A204.1 (cell line): ENCODE data around the gene HSPA1A.

Experiments used
- FAIRE-seq: peaks from 2 replicates; lab custom pipeline; 2012; peaks lifted over from hg19 to GRCh38; lab: Jason Lieb, UNC

HSPA1A gene

DNA sequence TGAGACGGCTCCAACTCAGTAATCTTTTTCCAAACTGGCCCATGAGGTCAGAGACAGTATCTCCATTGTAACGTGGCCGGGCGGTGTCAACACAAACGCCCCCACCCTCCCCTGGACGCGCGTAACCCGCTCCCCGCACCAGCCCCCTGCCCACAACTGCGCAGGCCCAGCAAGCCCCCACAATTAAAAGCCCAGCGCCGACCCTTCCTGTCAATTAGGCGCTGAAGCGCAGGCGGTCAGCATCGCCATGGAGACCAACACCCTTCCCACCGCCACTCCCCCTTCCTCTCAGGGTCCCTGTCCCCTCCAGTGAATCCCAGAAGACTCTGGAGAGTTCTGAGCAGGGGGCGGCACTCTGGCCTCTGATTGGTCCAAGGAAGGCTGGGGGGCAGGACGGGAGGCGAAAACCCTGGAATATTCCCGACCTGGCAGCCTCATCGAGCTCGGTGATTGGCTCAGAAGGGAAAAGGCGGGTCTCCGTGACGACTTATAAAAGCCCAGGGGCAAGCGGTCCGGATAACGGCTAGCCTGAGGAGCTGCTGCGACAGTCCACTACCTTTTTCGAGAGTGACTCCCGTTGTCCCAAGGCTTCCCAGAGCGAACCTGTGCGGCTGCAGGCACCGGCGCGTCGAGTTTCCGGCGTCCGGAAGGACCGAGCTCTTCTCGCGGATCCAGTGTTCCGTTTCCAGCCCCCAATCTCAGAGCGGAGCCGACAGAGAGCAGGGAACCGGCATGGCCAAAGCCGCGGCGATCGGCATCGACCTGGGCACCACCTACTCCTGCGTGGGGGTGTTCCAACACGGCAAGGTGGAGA, at the start of gene HSPA1A, which contains the start of gene HSPA1L:
Gene HSPA1A (plus strand): TSS at position 519 of the 814 bp plus-strand sequence. CDS start 214 bp downstream, at position 733.
Gene HSPA1L (minus strand): TSS at position 259 of the 814 bp plus-strand sequence. CDS start 3,311 bp downstream, outside the sequence.
- peak; percentile 95 for FAIRE-seq

DNA sequence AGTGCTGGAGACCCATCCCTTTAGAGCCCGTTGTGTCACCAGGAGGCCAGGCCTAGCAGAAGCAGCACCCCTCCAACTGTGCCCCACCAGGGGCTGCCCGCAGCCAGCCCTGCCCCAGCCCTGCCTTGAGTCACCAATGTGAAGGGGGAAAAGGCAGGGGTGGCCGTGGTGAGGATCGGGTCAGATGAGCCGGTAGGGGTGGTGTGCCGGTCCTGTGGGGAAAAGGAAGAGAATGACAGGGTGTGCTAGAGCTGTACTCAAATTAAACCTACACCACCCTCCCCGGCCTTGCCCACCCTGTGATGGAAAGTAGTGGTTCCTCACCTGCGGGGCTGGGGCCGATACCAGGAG, 49.8 kb upstream of the HSPA1A start:
- no peak for FAIRE-seq

DNA sequence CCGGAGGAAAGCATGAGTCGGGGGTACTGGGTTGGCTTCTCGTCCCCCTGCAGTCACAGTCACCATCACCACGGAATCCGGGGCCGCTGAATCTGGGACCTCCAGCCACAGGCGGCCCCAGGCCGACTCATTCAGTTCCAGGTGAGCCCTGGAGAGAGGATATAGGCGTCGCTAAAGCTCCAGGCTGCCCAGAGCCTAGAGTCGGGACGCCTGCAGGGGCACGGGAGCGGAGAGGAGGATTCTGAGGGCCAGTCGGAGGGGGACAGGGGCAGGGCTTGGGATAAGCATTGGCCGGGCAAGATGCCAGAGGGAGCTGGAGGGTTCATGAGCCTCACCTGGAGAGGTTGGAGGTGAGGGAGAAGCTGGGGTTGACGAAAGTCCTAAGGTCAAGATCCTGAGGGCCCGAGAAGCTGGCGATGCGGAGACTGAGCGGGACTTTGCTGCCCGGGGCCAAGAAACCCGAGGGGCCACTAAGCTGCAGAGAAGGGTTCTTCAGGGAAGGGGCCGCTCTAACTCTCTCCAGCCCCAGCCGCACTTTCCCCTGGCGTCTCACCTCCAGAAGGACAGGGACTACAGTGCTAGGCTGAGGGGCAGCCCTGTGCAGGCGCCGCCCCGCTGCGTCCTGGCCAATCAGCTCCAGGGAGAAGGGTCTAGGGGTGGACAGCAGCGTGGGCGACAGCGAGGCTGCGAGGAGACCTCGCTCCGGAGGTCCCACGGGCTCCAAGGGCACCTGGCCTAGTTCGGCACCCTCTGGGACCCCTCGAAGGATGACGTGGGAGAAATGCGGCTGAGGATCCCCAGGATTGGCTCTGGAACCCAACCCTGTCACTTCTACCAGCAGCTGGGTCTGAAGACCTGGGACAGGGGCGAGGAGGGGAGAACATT, 49.2 kb upstream of the HSPA1A start:
- FAIRE-seq, result no peak

DNA sequence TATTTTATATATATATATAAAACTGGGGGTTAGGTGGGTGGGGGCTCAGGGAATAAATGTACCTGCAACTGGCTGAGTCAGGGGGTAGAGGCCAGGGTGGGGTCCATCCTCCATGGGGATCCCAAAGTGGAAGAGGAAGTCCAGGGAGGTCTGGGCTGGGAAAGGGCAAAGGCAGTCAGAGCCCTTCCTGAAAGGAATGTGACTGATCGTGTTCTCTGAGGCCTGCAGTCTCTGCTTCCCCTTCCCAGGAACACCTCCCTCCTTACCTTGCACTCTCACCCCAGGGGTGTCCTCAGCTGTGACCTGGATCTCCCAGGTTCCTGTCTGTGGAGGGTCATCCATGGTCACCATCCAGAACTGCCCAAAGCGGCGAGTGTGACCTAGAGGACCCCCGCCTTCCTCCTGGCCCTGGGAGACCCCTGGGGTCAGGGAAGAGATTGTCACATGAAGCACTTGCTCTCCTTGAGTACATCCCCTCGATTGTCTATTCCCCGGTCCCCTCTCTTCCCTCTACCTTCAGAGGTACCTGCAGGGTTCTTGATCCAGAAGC, 48.2 kb upstream of the HSPA1A start:
- no peak for FAIRE-seq

DNA sequence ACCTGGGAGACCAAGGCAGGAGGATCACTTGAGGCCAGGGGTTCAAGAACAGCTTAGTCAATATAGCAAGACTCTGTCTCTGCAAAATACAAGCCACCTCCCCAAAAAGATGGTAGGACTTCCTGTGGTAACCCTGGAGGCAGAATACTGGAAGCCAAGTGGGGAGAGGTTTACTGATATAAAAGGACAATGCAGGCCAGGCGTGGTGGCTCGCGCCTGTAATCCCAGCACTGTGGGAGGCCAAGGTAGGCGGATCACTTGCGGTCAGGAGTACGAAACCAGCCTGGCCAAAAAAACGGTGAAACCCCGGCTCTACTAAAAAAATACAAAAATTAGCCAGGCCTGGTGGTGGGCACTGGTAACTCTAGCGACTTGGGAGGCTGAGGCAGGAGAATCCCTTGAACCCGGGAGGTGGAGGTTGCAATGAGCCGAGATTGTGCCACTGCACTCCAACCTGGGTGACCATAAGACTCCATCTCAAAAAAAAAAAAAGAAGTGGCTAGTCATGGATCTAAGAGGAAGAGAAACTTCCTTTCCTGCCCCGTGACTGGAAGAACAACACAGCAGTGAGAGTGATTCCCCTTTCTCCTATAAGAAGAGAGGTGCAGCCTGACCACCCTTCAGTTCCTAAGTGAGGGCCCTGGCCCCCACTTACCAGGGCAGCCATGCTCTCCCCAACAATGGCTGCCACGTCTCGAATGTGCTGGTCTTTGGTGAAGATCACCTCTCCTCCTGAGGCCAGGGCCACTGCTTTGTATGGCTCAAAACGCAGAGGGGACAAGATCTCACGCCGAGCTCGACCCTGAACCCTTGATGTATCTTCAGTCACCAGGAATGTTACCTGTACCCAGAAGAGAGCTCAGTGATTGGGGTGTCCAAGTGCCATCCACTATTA, 46.7 kb upstream of the HSPA1A start:
- FAIRE-seq, result no peak

DNA sequence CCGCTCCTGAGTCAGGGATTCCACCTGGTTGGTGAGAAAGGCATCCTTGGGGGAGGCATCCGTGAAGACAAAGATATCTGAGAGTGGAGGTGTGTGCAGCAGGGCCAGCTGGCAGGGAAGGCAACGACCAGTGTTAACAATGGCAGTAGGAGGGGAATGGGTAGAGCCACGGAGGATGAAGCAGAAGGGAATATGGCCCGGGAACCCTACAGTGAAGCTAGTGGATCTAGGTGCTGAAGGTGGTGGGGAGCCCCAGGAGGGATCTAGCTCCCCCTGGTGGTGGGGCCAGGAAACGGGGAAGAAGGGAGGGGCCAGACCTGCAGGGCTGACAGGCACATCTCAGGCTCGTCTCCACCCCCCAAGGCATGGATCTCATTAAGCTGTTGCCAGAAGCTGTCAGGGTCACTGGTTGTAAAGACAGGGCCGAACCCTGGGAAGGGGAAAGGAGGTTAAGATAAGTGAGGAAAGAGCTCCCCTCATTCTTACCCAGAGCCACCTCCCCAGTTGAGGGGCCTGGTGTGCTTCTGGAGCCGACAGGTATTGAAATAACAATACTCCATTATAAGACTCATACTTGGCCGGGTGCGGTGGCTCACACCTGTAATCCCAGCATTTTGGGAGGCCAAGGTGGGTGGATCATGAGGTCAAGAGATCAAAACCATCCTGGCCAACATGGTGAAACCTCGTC, 45.5 kb upstream of the HSPA1A start:
- FAIRE-seq, result no peak

DNA sequence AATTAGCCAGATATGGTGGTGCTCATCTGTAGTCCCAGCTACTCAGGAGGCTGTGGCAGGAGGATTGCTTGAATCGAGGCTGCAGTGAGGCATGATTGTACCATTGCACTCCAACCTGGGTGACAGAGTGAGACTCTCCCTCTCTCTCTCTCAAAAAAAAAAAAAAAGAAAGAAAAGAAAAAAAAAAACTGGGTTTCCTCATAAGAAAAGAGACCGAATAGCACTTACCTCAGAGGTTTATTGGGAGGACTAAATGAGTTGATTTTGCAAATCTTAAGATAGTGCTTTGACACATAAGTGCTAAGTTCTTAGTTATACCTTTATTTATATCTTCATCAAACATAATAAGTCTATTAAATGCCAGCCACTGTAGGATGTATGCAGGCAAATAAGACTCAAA, 44.5 kb upstream of the HSPA1A start:
- no peak for FAIRE-seq

DNA sequence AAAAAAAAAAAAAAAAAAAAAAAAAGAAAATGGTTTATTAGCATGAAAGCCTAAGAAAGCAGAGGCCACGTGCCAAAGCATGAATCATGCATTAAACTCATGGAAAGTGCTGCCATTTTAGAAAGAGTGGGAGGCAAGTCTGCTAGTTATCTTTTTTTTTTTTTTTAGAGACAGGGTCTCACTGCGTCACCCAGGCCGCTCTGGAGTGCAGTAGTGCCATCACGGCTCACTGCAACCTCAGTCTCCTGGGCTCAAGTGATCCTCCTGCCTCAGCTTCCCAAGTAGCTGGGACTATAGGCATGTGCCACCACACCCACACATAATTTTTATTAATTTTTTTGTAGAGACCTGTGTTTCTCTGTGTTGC, 43.4 kb upstream of the HSPA1A start:
- no peak for FAIRE-seq

DNA sequence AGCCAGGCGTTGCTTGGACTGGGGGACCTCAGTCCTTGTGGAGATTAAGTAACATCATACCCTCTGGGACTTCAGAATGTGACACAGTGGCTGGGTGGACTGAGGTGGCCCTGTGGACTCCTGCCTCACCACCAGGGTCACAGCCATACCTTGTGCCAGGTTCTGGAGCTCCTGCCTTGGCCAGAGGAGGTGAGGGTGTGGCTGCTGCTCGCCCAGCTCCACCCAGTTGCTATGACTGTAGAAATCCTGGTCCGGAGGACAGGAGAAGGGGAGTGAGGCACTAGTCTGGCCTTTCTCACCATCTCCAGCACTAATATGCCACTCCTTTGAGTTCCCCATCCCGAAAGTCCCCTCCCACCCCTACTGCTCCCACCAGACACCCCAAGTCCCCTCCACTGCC, 40.2 kb upstream of the HSPA1A start:
- no peak for FAIRE-seq

DNA sequence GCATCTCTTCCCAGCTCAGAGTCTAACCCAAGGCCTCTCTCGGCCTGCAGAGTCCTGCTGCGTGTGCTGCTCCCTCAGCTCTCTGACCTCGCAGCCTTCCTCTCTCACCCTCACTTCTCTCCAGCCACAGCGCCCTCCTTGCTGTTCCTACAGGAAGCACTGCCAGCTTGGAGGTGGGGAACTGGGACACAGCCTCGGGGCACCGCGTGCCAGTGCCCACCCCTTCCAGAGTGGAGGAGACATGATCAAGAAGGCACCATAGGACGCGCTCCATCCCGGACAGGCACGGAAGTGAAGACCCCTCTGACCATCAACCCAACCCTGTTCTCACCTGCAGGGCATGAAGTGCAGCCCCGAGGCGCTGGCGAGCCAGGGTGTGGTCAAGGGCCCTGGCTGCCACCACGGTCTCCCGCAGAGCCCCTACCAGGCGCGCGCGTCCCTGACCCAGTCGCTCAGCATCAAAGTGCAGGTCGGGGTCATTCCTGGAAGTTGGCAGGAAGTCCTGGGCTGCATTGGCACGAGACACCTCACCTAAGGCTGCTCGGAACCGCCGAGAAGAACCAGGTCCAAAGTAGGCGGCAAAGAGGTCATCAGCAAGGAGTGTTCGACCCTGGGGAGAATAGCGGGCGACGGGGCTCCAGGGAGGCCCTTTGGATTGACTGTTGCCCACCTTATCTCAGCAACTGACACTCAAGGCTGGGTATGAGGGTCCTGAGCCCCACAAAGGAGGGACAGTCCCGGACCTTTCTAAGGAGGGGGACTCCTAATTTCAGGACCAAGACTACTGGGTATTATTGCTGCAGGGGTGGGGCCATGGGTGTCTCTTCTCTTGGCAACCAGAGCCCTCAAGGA, 39.5 kb upstream of the HSPA1A start:
- no peak for FAIRE-seq

DNA sequence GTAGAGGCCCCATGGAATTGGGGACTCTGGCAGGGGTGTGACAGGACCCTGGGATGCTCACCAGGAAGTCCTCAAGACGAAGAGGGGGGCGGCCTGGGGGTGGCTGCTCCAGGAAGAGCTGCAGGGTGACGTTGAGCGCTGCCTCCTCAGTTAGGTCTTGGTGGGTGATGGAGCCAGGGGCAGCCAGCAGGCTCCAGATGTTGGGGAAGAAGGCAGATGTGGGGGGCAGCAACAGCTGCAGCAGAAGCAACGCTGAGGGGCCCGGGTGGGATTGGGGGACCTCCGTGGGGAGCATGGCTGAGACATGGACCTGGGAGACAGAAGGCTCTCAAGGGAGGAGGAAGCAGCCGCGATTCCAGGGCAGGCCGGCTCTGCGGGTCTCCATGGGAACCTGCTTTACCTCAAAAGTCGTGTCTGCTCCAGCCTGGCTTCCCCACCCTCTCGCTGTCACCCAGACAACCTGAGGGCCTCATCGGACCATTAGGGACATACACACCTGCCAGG, 38.8 kb upstream of the HSPA1A start:
- FAIRE-seq, result no peak

DNA sequence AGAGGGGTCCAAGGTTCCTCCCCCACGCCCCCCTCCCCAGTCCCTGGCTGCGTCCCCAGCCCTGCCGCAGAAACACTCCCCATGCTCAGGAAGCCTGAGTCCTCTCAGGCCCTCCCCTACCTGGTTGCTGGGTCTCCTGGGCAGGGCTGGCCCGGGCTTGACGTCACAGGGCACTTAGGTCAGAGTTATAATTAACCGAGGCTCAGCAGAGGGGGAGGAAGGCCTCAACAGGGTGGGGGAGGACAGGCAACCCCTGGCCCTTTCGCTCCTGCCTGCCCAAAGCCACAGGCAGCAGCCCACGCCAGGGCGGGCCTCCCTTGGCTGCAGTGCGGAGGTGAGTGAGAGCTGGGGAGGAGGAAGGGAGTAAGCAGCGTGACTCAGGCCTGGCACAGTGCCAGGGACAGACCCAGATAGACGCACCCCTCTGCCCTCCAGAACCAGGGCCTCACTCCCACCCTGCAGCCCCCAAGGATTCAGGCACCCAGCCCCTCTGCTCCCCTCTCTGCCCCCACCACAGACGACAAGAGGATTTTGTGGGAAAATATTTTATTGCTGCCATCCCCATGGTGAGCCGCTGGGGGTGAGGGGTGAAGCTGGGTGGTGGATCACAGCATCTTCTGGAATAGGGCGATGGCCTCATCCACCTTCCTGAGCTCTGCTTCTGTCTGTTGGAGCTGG, 38.2 kb upstream of the HSPA1A start, which contains the start of gene VWA7:
Gene VWA7 (minus strand): TSS at position 340 of the 678 bp plus-strand sequence. CDS start 549 bp downstream, outside the sequence.
- no peak for FAIRE-seq

DNA sequence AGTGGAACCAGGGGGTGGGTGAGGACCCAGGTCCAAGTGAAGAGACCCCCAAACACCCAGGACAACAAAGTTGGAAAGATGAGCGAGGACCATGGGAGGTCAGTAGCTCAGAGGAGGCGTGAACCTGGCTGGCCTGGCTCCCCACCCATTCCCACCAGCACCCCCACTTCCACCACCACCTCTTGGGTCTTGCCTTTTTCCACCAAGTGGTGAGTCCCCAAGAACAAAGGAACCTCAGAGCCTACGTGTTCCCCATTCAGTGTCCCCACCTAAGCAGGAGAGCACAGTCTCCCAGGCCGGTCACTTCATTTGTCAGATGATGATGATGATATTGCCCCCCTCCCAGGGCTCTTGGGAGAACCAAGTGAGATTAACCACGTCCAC, 37.7 kb upstream of the HSPA1A start:
- no peak for FAIRE-seq

DNA sequence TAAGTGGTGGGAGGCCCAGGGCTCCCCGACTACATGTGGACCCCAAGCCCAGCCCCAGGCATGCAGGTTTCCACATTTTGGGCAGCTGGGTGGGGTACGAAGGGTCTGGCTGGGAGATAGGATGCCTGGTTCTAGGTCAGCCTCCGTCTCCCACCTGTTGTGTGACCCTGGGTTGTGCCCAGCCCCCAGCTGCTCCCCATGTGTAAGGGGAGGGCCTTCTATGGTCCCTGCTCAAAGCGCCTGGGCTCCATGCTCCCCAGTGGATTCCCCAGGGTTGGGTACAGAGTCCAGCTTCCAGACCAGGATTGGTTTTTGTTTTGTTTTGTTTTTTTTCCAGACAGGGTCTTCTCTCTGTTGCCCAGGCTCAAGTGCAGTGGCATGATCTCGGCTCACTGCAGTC, 37.1 kb upstream of the HSPA1A start:
- no peak for FAIRE-seq

DNA sequence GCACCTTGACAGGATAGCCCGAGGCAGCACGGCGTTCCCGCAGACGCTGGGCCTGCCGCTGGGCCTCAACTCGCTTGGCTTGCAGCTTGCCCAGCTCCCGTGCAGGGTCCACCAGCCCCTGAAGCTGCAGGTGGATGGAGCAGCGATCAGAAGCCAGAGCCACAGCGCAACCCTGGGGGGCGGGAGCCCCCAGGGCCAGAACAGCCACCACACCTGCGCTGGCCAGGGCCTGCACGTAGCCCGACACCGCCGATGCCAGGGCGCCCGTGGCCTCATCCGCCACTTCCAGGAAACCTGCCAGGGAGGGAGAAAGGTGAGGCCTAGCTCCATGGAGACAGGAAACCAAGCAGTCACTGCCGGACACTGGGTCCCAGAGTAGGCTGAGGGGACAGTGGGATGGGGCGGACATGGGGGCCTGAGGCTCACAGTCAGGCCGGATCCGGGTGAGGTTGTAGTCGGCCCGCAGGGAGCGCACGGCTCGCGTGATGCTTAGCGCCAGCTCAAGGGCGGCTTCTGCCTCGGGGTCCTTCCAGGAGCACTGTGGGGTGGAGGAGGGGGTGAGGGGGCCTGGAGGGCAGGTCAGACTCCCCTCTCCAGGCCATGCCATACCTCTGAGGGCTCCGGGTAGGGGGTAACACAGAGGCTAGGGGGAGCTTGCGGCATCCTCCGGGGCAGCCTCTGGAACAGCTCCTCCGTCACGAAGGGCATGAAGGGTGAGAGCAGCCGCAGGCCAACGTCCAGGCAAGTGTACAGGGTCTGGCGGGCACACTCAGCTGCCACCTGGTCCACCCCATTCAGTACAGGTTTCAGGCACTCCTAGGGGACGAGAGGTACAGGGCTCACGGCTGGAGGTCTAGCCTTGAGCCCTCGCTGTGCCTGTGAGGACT, 36.1 kb upstream of the HSPA1A start:
- no peak for FAIRE-seq

DNA sequence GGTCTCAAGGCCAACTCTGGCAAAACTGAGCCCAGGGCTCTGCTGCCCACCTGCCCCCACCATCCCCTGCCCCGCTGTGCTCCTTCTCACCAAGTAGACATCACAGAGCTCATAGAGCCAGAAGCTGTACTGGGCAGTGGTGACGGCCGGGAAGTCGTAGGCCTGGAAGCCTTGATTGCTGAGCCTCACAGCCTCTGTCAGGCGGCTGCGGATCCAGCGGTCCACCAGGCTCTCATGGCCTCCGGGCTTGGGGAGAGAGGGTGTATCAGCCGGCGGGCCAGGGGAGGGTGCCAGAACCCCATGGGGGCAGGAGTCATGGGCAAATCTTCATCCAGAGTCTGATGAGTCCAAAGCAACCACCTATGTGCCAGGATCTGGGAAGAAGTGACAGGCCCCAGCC, 35.4 kb upstream of the HSPA1A start:
- FAIRE-seq, result no peak

DNA sequence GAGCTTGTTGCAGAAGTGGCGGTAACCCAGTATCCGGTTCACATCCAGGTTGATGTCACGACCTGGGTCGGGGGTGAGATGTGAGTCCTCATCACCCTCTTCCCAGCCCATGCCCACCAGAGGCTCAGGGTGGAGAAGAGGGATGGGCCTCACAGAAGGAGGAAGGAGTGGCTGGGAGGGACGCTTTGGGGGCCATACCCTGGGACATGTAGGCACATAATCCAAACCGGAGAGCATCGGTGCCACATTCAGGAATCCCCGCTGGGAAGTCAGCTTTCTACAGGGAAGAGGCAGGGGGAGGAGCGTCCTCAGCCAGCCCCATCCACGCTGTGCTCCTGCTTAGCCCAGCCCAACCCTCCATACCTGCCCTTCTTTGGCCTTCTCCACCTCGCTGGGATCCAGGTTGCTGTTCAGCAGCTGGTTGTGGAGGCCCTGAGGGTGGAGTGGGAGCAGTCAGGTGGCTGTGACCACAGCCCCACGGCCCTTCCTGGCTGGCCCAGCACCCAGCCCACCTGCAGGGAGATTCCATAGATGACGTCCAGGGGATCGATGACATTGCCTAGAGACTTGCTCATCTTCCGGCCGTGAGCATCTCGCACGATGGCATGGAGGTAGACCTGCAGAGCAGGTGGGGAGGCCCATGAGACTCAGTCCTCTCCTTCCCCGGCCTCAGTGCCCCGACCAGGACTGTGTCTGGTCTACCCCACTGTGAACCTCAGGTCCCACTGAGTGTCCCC, 34.7 kb upstream of the HSPA1A start:
- no peak for FAIRE-seq
